ENCODE results near the gene OTOG.

OTOG gene

GRCh38 chr11:17602105-17603001, 55.3 kb downstream of the OTOG start:
- no peak overlapping the region for H3K4me3 ChIP-seq (ENCODE audit: low read length)
- no peak for TF ChIP-seq ZNF274 (IDR thresholded peaks at IDR 0.05; ENCODE audit: low read depth, low read length)

GRCh38 chr11:17603056-17603825, 56.2 kb downstream of the OTOG start:
- TF ChIP-seq ZNF274 (IDR thresholded peaks at IDR 0.05; ENCODE audit: low read depth, low read length), result no peak
- H3K4me3 ChIP-seq (ENCODE audit: low read length), result no peak overlapping the region

GRCh38 chr11:17604201-17604914, 57.3 kb downstream of the OTOG start:
- H3K4me3 ChIP-seq (ENCODE audit: low read length), result no peak overlapping the region
- no peak for TF ChIP-seq ZNF274 (IDR thresholded peaks at IDR 0.05; ENCODE audit: low read depth, low read length)

- TF ChIP-seq ZNF274 (IDR thresholded peaks at IDR 0.05; ENCODE audit: low read depth, low read length), result no peak
- H3K4me3 ChIP-seq (ENCODE audit: low read length), result no peak overlapping the region
Measured at GRCh38 chr11:17604915-17605233, 57.8 kb downstream of the OTOG start.

GRCh38 chr11:17605651-17606122, 58.6 kb downstream of the OTOG start:
- H3K4me3 ChIP-seq (ENCODE audit: low read length), result no peak overlapping the region
- TF ChIP-seq ZNF274 (IDR thresholded peaks at IDR 0.05; ENCODE audit: low read depth, low read length), result no peak

GRCh38 chr11:17606233-17607082, 59.4 kb downstream of the OTOG start:
- H3K4me3 ChIP-seq (ENCODE audit: low read length), result no peak overlapping the region
- no peak for TF ChIP-seq ZNF274 (IDR thresholded peaks at IDR 0.05; ENCODE audit: low read depth, low read length)

- no peak overlapping the region for H3K4me3 ChIP-seq (ENCODE audit: low read length)
- TF ChIP-seq ZNF274 (IDR thresholded peaks at IDR 0.05; ENCODE audit: low read depth, low read length), result no peak
Measured at GRCh38 chr11:17607083-17607429, 60.0 kb downstream of the OTOG start.

- TF ChIP-seq ZNF274 (IDR thresholded peaks at IDR 0.05; ENCODE audit: low read depth, low read length), result no peak
- H3K4me3 ChIP-seq (ENCODE audit: low read length), result no peak overlapping the region
Measured at GRCh38 chr11:17607591-17608570, 60.8 kb downstream of the OTOG start.

GRCh38 chr11:17608821-17609220, 61.8 kb downstream of the OTOG start:
- no peak for TF ChIP-seq ZNF274 (IDR thresholded peaks at IDR 0.05; ENCODE audit: low read depth, low read length)
- no peak overlapping the region for H3K4me3 ChIP-seq (ENCODE audit: low read length)

- no peak for TF ChIP-seq ZNF274 (IDR thresholded peaks at IDR 0.05; ENCODE audit: low read depth, low read length)
- H3K4me3 ChIP-seq (ENCODE audit: low read length), result no peak overlapping the region
Measured at GRCh38 chr11:17609291-17610084, 62.4 kb downstream of the OTOG start.

- no peak overlapping the region for H3K4me3 ChIP-seq (ENCODE audit: low read length)
- no peak for TF ChIP-seq ZNF274 (IDR thresholded peaks at IDR 0.05; ENCODE audit: low read depth, low read length)
Measured at GRCh38 chr11:17610085-17610894, 63.2 kb downstream of the OTOG start.

All from GM08714 (cell line).